ENCODE data around the gene PXMP2. TPM values are rescaled to one million over a fixed set of nuclear protein-coding genes. Genes with fewer than 3 reads are reported as not detected.

The PXMP2 gene
- total RNA-seq, 1 experiment from 2014 or later, result 52.6 TPM

GRCh38 chr12:132641811-132642650 is 45.4 kb upstream of the PXMP2 start:
- no peak overlapping the region for H3K4me3 ChIP-seq (ENCODE audit: low read depth, low read length, poor library complexity, severe bottlenecking)
- DNase-seq (ENCODE audit: low spot score), result no peak
- no peak overlapping the region for H3K27ac ChIP-seq (ENCODE audit: low read depth, low read length, poor library complexity, severe bottlenecking)
- H3K4me1 ChIP-seq (ENCODE audit: insufficient read depth, low read length, poor library complexity, severe bottlenecking), result no peaks in the 10 kb centered on the region
- intact Hi-C loops (cut with micrococcal nuclease; ENCODE audit: unreplicated experiment), result no loop called here
- no peaks in the 10 kb centered on the region for H3K9me3 ChIP-seq (ENCODE audit: low read depth, low read length, poor library complexity, severe bottlenecking)
- TF ChIP-seq CTCF (conservative IDR thresholded peaks at IDR 0.05; ENCODE audit: low read depth, low read length), result no peak
- TF ChIP-seq EZH2 (IDR thresholded peaks at IDR 0.05; ENCODE audit: borderline replicate concordance, low read depth, low read length, poor library complexity, severe bottlenecking), result no peak
- POLR2A ChIA-PET (ENCODE audit: low non-redundant PET), result no interaction called here
- CTCF ChIA-PET, result no interaction called here
- peaks cover 74% of the 10 kb centered on the region for H3K36me3 ChIP-seq (ENCODE audit: insufficient read depth, low read length, poor library complexity, severe bottlenecking)
- H3K27me3 ChIP-seq (replicated peaks; ENCODE audit: insufficient read depth, low read depth, low read length, poor library complexity), result no peaks in the 10 kb centered on the region
- BruUV-seq (replicated peaks), result TSS peak; percentile 26

- no TSS peak for BruUV-seq (replicated peaks)
- CTCF ChIA-PET, result no interaction called here
- TF ChIP-seq CTCF (conservative IDR thresholded peaks at IDR 0.05; ENCODE audit: low read depth, low read length) (no peak), EZH2 (IDR thresholded peaks at IDR 0.05; ENCODE audit: borderline replicate concordance, low read depth, low read length, poor library complexity, severe bottlenecking) (no peak)
- Histone ChIP-seq H3K27me3 (replicated peaks; ENCODE audit: insufficient read depth, low read depth, low read length, poor library complexity) (no peaks in the 10 kb centered on the region), H3K4me1 (ENCODE audit: insufficient read depth, low read length, poor library complexity, severe bottlenecking) (no peaks in the 10 kb centered on the region), H3K27ac (ENCODE audit: low read depth, low read length, poor library complexity, severe bottlenecking) (no peak overlapping the region), H3K36me3 (ENCODE audit: insufficient read depth, low read length, poor library complexity, severe bottlenecking) (peaks cover 74% of the 10 kb centered on the region), H3K9me3 (ENCODE audit: low read depth, low read length, poor library complexity, severe bottlenecking) (no peaks in the 10 kb centered on the region), H3K4me3 (ENCODE audit: low read depth, low read length, poor library complexity, severe bottlenecking) (no peak overlapping the region)
- no peak for DNase-seq (ENCODE audit: low spot score)
- intact Hi-C loops (cut with micrococcal nuclease; ENCODE audit: unreplicated experiment), result no loop called here
- POLR2A ChIA-PET (ENCODE audit: low non-redundant PET), result no interaction called here
Measured at GRCh38 chr12:132642846-132643835, 44.2 kb upstream of the PXMP2 start.

GRCh38 chr12:132646850-132647249 is 40.5 kb upstream of the PXMP2 start:
- POLR2A ChIA-PET (ENCODE audit: low non-redundant PET), result no interaction called here
- DNase-seq (ENCODE audit: low spot score), result no peak
- H3K27ac ChIP-seq (ENCODE audit: low read depth, low read length, poor library complexity, severe bottlenecking), result no peak overlapping the region
- H3K9me3 ChIP-seq (ENCODE audit: low read depth, low read length, poor library complexity, severe bottlenecking), result no peaks in the 10 kb centered on the region
- no peaks in the 10 kb centered on the region for H3K4me1 ChIP-seq (ENCODE audit: insufficient read depth, low read length, poor library complexity, severe bottlenecking)
- peaks cover 89% of the 10 kb centered on the region for H3K36me3 ChIP-seq (ENCODE audit: insufficient read depth, low read length, poor library complexity, severe bottlenecking)
- CTCF ChIA-PET, result no interaction called here
- BruUV-seq (replicated peaks), result no TSS peak
- intact Hi-C loops (cut with micrococcal nuclease; ENCODE audit: unreplicated experiment), result no loop called here
- TF ChIP-seq CTCF (conservative IDR thresholded peaks at IDR 0.05; ENCODE audit: low read depth, low read length) (no peak), EZH2 (IDR thresholded peaks at IDR 0.05; ENCODE audit: borderline replicate concordance, low read depth, low read length, poor library complexity, severe bottlenecking) (no peak)
- H3K4me3 ChIP-seq (ENCODE audit: low read depth, low read length, poor library complexity, severe bottlenecking), result no peak overlapping the region
- H3K27me3 ChIP-seq (replicated peaks; ENCODE audit: insufficient read depth, low read depth, low read length, poor library complexity), result no peaks in the 10 kb centered on the region
